ENCODE data around the gene TBX5. TPM values are rescaled to one million over a fixed set of nuclear protein-coding genes. Genes with fewer than 3 reads are reported as not detected.

The TBX5 gene
- total RNA-seq, 4 donors from 2014 or later = 8.6 to 38.8 (median 28.0) TPM

GRCh38 chr12:114318984-114319383 is 87.0 kb downstream of the TBX5 start:
- H3K36me3 ChIP-seq = no peaks in the 10 kb centered on the region
- H3K9me3 ChIP-seq = peaks cover 0 to 5% (median 0%) of the 10 kb centered on the region in 3 donors
- H3K27ac ChIP-seq = peak overlapping the region in 1 of 4 donors; percentile 14
- H3K27me3 ChIP-seq = peaks cover 12% of the 10 kb centered on the region
- ATAC-seq = no peak
- H3K4me3 ChIP-seq = no peak overlapping the region
- WGBS, 2 donors (ENCODE audit: low coverage in 1 of 2) = 70 to 72% methylated on average over 2 of the region's 2 CpGs
- TF ChIP-seq POLR2A (IDR thresholded peaks at IDR 0.05) (no peak), CTCF (IDR thresholded peaks at IDR 0.05) (no peak), EP300 (IDR thresholded peaks at IDR 0.05) (no peak), POLR2AphosphoS5 (IDR thresholded peaks at IDR 0.05) (no peak)
- H3K4me1 ChIP-seq = no peaks in the 10 kb centered on the region

GRCh38 chr12:114316076-114316475 is 89.9 kb downstream of the TBX5 start:
- TF ChIP-seq POLR2AphosphoS5 (IDR thresholded peaks at IDR 0.05) = no peak
- no peaks in the 10 kb centered on the region for H3K36me3 ChIP-seq
- H3K9me3 ChIP-seq = no peaks in the 10 kb centered on the region
- H3K4me3 ChIP-seq = no peak overlapping the region
- 16 to 52% methylated on average over 5 of the region's 5 CpGs for WGBS, 2 donors (ENCODE audit: low coverage in 1 of 2)
- no peak for ATAC-seq
- H3K27me3 ChIP-seq = peaks cover 12% of the 10 kb centered on the region
- H3K27ac ChIP-seq = no peak overlapping the region
- no peaks in the 10 kb centered on the region for H3K4me1 ChIP-seq

- H3K27me3 ChIP-seq = peaks cover 6% of the 10 kb centered on the region
- whole genome bisulfite sequencing, 2 donors (ENCODE audit: low coverage in 1 of 2) = 86 to 90% methylated on average over 14 to 16 of the region's 16 CpGs
- no peak for TF ChIP-seq EP300 (IDR thresholded peaks at IDR 0.05)
- TF ChIP-seq CTCF (IDR thresholded peaks at IDR 0.05) = no peak
- TF ChIP-seq POLR2AphosphoS5 (IDR thresholded peaks at IDR 0.05) = no peak
- no peak for TF ChIP-seq POLR2A (IDR thresholded peaks at IDR 0.05)
- no peak overlapping the region for H3K4me3 ChIP-seq
- H3K27ac ChIP-seq = no peak overlapping the region
- H3K9me3 ChIP-seq = no peaks in the 10 kb centered on the region
- no peaks in the 10 kb centered on the region for H3K36me3 ChIP-seq
- H3K4me1 ChIP-seq = no peaks in the 10 kb centered on the region
- no peak for ATAC-seq
Measured at GRCh38 chr12:114314974-114315720, 90.8 kb downstream of the TBX5 start.

- no peak for ATAC-seq
- WGBS, 2 donors (ENCODE audit: low coverage in 1 of 2) = 57 to 77% methylated on average over 1 to 4 of the region's 7 CpGs
- H3K9me3 ChIP-seq = no peaks in the 10 kb centered on the region
- H3K27me3 ChIP-seq = peaks cover 5% of the 10 kb centered on the region
- H3K27ac ChIP-seq = no peak overlapping the region
- no peak overlapping the region for H3K4me3 ChIP-seq
- TF ChIP-seq POLR2A (IDR thresholded peaks at IDR 0.05) = no peak
- TF ChIP-seq EP300 (IDR thresholded peaks at IDR 0.05) = no peak
- TF ChIP-seq POLR2AphosphoS5 (IDR thresholded peaks at IDR 0.05) = no peak
- TF ChIP-seq CTCF (IDR thresholded peaks at IDR 0.05) = no peak
- no peaks in the 10 kb centered on the region for H3K4me1 ChIP-seq
- no peaks in the 10 kb centered on the region for H3K36me3 ChIP-seq
Measured at GRCh38 chr12:114314403-114314802, 91.5 kb downstream of the TBX5 start.

GRCh38 chr12:114313910-114314309 is 92.0 kb downstream of the TBX5 start:
- TF ChIP-seq EP300 (IDR thresholded peaks at IDR 0.05) (no peak), POLR2A (IDR thresholded peaks at IDR 0.05) (no peak), POLR2AphosphoS5 (IDR thresholded peaks at IDR 0.05) (no peak), CTCF (IDR thresholded peaks at IDR 0.05) (no peak)
- Histone ChIP-seq H3K4me1 (no peaks in the 10 kb centered on the region), H3K27me3 (peaks cover 5% of the 10 kb centered on the region), H3K9me3 (no peaks in the 10 kb centered on the region), H3K36me3 (no peaks in the 10 kb centered on the region), H3K4me3 (no peak overlapping the region), H3K27ac (no peak overlapping the region)
- ATAC-seq = no peak
- 93 to 95% methylated on average over 2 of the region's 2 CpGs for WGBS, 2 donors (ENCODE audit: low coverage in 1 of 2)
